HepG2 (cell line): Measurements from ENCODE around the gene HIF1AN. TPM values are rescaled to one million over a fixed set of nuclear protein-coding genes. Genes with fewer than 3 reads are reported as not detected.

Experiments used
- ATAC-seq: fragments of 200-7000 bp; cut with Tn5 transposase; 3 replicates; pipeline ENCODE4 v1.9.1; 2020; ENCODE audit warnings: mild to moderate bottlenecking, moderate library complexity
- BruUV-seq: library from RNA; stranded (reverse); fragments of 400-500 nt; replicated peaks from 2 replicates; lab custom pipeline; 2021; lab: Mats Ljungman, UMichigan
- CTCF ChIA-PET: fragments of 300-600 bp; formaldehyde crosslinking; extraction: SDS; loops from one replicate; lab custom pipeline; 2021; ENCODE audit warnings: low total read pairs, inconsistent platforms, low intra/inter-chr PET ratio; lab: Yijun Ruan, JAX
- POLR2A ChIA-PET: fragments of 350-600 bp; sonication (Branson Sonifier 250); formaldehyde crosslinking; loops from one replicate; lab custom pipeline; 2020; ENCODE audit warnings: antibody characterized with exemption, inconsistent platforms; lab: Yijun Ruan, JAX
- DNase-seq: peaks from one replicate; pipeline ENCODE4 v3.0.0-alpha.2; 2015; ENCODE audit warnings: low spot score
- FAIRE-seq: peaks from 3 replicates; lab custom pipeline; 2011; peaks lifted over from hg19 to GRCh38; lab: Jason Lieb, UNC
- H2AFZ ChIP-seq: one replicate; pipeline ENCODE4 v1.6.1; 2011; ENCODE audit warnings: low read length, inconsistent platforms
- H3K27ac ChIP-seq: fragments of 300-600 bp; 3 replicates; pipeline ENCODE4 v1.8.0; 2011; ENCODE audit warnings: mixed run types, mild to moderate bottlenecking, mixed read lengths, low read length, inconsistent platforms; ENCODE audit not compliant: insufficient read depth; ENCODE audit errors: extremely low read length
- H3K27me3 ChIP-seq, 2 experiments: fragments of 200-600 bp in 1 of 2; 2 replicates in 1 of 2; 3 replicates in 1 of 2; pipeline versions ENCODE4 v1.6.0 to v1.8.0; 2011; ENCODE audit warnings: low read length in 2 of 2, mild to moderate bottlenecking in 2 of 2, moderate library complexity in 2 of 2, inconsistent platforms in 1 of 2; ENCODE audit not compliant: insufficient read depth in 2 of 2, control insufficient read depth in 1 of 2
- H3K36me3 ChIP-seq, 2 experiments: fragments of 200-600 bp in 1 of 2; replicated peaks in 1 of 2; 2 replicates in 1 of 2; 3 replicates in 1 of 2; pipeline versions ENCODE4 v1.5.1 to v1.8.0; 2011; ENCODE audit warnings: low read length in 2 of 2, inconsistent platforms in 1 of 2; ENCODE audit not compliant: insufficient read depth in 2 of 2, control insufficient read depth in 1 of 2
- H3K4me1 ChIP-seq: 2 replicates; pipeline ENCODE4 v1.5.1; 2012; ENCODE audit warnings: low read length, inconsistent platforms; ENCODE audit not compliant: insufficient read depth
- H3K4me2 ChIP-seq: 2 replicates; pipeline ENCODE4 v1.6.0; 2011; ENCODE audit warnings: low read depth, low read length, inconsistent platforms
- H3K4me3 ChIP-seq, 3 experiments: fragments of 200-600 bp in 1 of 3; sonication (generic), shearing (Covaris generic) in 1 of 3; replicated peaks in 1 of 3; 2 replicates each; pipeline ENCODE4 v1.5.1; 2011 to 2016; ENCODE audit warnings: low read length in 3 of 3, inconsistent platforms in 2 of 3, low read depth in 2 of 3, mild to moderate bottlenecking in 2 of 3, control low read depth in 1 of 3, mixed read lengths in 1 of 3; ENCODE audit not compliant: insufficient read depth in 1 of 3
- H3K79me2 ChIP-seq: one replicate; pipeline ENCODE4 v1.6.1; 2011; ENCODE audit warnings: low read length, inconsistent platforms; ENCODE audit not compliant: insufficient read depth
- H3K9ac ChIP-seq: 2 replicates; pipeline ENCODE4 v1.6.0; 2011; ENCODE audit warnings: mild to moderate bottlenecking, low read depth, low read length, inconsistent platforms; ENCODE audit not compliant: insufficient read depth
- H3K9me3 ChIP-seq: 2 replicates; pipeline ENCODE4 v1.5.1; 2012; ENCODE audit warnings: mild to moderate bottlenecking, low read length
- H4K20me1 ChIP-seq: 2 replicates; pipeline ENCODE4 v1.6.0; 2011; ENCODE audit warnings: inconsistent platforms, mild to moderate bottlenecking, low read length, moderate library complexity; ENCODE audit not compliant: insufficient read depth
- ATM ChIP-seq: fragments of 450-650 bp; IDR thresholded peaks from 2 replicates; pipeline ENCODE4 v1.7.1; 2017; ENCODE audit warnings: mild to moderate bottlenecking, borderline replicate concordance
- JDP2 ChIP-seq: sonication (generic); formaldehyde crosslinking; IDR thresholded peaks from 2 replicates; pipeline ENCODE4 v1.8.1; 2022; ENCODE audit warnings: missing genetic modification reagents, borderline replicate concordance
- RAD21 ChIP-seq: fragments of 450-650 bp; formaldehyde crosslinking; IDR thresholded peaks from 2 replicates; pipeline ENCODE4 v1.5.0; 2020; ENCODE audit warnings: mild to moderate bottlenecking
- RORA ChIP-seq: sonication (generic); formaldehyde crosslinking; IDR thresholded peaks from 2 replicates; pipeline ENCODE4 v1.5.0; 2020; ENCODE audit warnings: mild to moderate bottlenecking, missing genetic modification reagents, moderate library complexity
- ZNF20 ChIP-seq: sonication (generic); formaldehyde crosslinking; IDR thresholded peaks from 2 replicates; pipeline ENCODE4 v1.4.0; 2020; ENCODE audit warnings: mild to moderate bottlenecking, moderate library complexity, missing genetic modification reagents
- ZNF644 ChIP-seq: IDR thresholded peaks from 2 replicates; pipeline ENCODE4 v1.6.1; 2016; ENCODE audit warnings: low read depth
- ZNF749 ChIP-seq: sonication (generic); formaldehyde crosslinking; IDR thresholded peaks from 2 replicates; pipeline ENCODE4 v1.8.0; 2022; ENCODE audit warnings: mild to moderate bottlenecking, missing genetic modification reagents, moderate library complexity, borderline replicate concordance
- WGBS: methylation state at CpG from one replicate; pipeline ENCODE4 v1.1.6; 2017; ENCODE audit warnings: low lambda C conversion rate; 5-methylcytosine and 5-hydroxymethylcytosine counted together
- in situ Hi-C: cut with HindIII; loops from 2 replicates; pipeline ENCODE4 v1.10.0; 2017; ENCODE audit warnings: low pct_unique_long_range_greater_than_20kb; ENCODE audit not compliant: extremely low pct_ligation_motif_present
- intact Hi-C: fragments of 100-400 bp; cut with micrococcal nuclease; formaldehyde crosslinking; loops from one replicate; pipeline ENCODE4 v1.10.0; 2022; ENCODE audit not compliant: unreplicated experiment
- polyA plus RNA-seq, 8 experiments: library from polyadenylated mRNA; depleted of rRNA in 3 of 8; stranded (reverse) in 7 of 8; unstranded in 1 of 8; fragments of >200 nt; fragmentation: Illumina TruSeq in 4 of 8; extraction: Trizol in 4 of 8; gene quantifications; 2 replicates each; pipeline versions ENCODE4 v1.2.1 to v1.2.3, GENCODE V29; 2011 to 2016; ENCODE audit warnings: low read depth in 4 of 8, missing spikeins in 1 of 8, mixed read lengths in 1 of 8; ENCODE audit not compliant: insufficient read depth in 1 of 8
- total RNA-seq, 5 experiments: library from RNA; depleted of rRNA; stranded (reverse); fragments of >200 nt; fragmentation: Illumina TruSeq; extraction: Trizol; gene quantifications; 2 replicates each; pipeline ENCODE4 v1.2.3, GENCODE V29; 2016; ENCODE audit warnings: low read depth in 1 of 5
- TF ChIP-seq, protein P1 (sequence below): sonication (generic); formaldehyde crosslinking; IDR thresholded peaks from 2 replicates; pipeline ENCODE4 v1.5.1; 2020; ENCODE audit warnings: mild to moderate bottlenecking, missing genetic modification reagents

Gene HIF1AN
- total and polyA plus RNA-seq, 2 of the 13 experiments (the other 11 are each of a cell fraction or from before 2014, with no cell fraction given) = 8.6 to 10.7 TPM

DNA sequence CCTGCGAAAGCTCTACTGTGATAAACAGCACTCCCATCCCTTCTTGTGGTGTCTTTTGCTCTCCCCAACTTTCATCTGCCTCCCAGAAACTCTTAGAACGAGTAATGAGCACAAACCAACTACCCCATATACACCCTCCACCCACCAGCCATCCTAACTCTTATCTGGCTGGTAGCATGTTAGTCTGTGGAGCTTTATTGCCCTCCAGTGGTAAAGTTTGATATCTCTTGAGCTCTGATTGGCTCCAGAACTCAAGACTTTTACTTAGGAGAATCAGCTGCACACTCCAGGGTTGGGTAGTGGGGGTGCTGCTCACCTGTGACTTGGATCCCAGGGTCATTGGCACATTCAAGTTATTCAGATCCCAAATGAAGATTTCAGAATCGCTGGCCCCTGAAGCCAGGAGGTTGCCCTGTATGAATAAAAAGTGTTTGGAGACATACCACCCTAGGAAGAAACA, 27.0 kb upstream of the HIF1AN start (continued):
- TF ChIP-seq, protein P1, sequence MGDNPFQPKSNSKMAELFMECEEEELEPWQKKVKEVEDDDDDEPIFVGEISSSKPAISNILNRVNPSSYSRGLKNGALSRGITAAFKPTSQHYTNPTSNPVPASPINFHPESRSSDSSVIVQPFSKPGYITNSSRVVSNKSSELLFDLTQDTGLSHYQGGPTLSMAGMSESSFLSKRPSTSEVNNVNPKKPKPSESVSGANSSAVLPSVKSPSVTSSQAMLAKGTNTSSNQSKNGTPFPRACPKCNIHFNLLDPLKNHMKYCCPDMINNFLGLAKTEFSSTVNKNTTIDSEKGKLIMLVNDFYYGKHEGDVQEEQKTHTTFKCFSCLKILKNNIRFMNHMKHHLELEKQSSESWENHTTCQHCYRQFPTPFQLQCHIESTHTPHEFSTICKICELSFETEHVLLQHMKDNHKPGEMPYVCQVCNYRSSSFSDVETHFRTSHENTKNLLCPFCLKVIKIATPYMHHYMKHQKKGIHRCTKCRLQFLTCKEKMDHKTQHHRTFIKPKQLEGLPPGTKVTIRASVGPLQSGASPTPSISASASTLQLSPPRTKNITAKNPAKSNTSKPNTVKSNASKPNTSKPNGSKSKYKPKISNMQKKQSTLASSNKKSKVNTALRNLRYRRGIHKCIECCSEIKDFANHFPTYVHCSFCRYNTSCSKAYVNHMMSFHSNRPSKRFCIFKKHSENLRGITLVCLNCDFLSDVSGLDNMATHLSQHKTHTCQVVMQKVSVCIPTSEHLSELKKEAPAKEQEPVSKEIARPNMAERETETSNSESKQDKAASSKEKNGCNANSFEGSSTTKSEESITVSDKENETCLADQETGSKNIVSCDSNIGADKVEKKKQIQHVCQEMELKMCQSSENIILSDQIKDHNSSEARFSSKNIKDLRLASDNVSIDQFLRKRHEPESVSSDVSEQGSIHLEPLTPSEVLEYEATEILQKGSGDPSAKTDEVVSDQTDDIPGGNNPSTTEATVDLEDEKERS (CRISPR knock-in tag) = no peak
- no peak for TF ChIP-seq ZNF20
- TF ChIP-seq RORA (CRISPR knock-in tag) = no peak
- no peak for TF ChIP-seq ZNF644
- no peak for TF ChIP-seq JDP2 (CRISPR knock-in tag)
- TF ChIP-seq RAD21 (CRISPR knock-in tag) = peak; percentile 69

DNA sequence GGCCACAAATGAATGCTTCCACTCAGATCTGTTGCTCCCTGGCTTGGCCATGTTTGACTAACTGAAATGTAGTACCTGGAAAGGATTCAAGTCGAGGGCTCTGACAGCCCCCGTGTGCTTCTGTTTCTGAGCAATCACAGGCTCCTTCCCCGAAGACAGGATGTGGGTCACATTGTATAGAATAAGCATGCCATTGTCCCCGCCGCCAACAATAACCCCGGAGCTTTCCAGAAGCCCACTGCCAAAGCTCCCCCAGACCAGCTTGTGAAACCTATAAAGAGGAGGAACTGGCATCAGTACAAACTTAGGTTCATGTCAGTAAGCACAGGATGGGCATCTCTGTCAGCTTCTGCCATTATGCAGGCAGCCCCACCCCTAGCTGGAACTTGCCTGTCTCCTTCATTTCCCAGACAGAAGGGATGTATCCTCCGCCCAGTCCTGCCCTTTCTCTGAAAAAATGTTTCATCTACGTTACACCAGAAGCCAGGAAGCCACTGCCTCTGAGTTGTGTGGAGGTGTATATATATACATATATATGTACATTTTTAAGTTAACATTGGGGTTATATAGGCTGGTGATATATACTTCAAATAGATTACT, 26.4 kb upstream of the HIF1AN start:
- POLR2A ChIA-PET = no interaction called here
- WGBS = 73% methylated on average over 5 of the region's 8 CpGs
- TF ChIP-seq ATM (no peak), ZNF749 (CRISPR knock-in tag) (no peak)

More for the DNA sequence above, 26.4 kb upstream of the HIF1AN start:
- no peak for ATAC-seq
- Histone ChIP-seq H3K4me1 (peaks cover under 1% of the 10 kb centered on the region; the same call in 1 of the 2 replicates), H2AFZ (no peak overlapping the region), H3K79me2 (no peaks in the 10 kb centered on the region), H3K9me3 (no peaks in the 10 kb centered on the region), H4K20me1 (no peaks in the 10 kb centered on the region), H3K27me3 (no peaks in the 10 kb centered on the region), H3K4me2 (no peak overlapping the region), H3K9ac (no peak overlapping the region), H3K36me3 (no peaks in the 10 kb centered on the region), H3K27ac (no peak overlapping the region), H3K4me3 (no peak overlapping the region)
- CTCF ChIA-PET = interaction anchor here (0.9 to 2.7 kb wide), 3 partner anchors 76 to 171 kb away, joined by 3 to 26 read pairs (median 7); no protein-coding TSS in a partner anchor
- DNase-seq = no peak
- FAIRE-seq = no peak
- BruUV-seq = no TSS peak
- intact Hi-C loops = loop anchor here (2.0 kb wide), 1 partner anchor 171 kb away; no protein-coding TSS in a partner anchor
- in situ Hi-C loops = loop anchor here (5.0 kb wide), 2 partner anchors 72 to 167 kb away; no protein-coding TSS in a partner anchor
